Common myeloid progenitor, CD34-positive (primary cell): ENCODE results near the gene ANTXR2.
A peak's percentile ranks its signal among the peaks of the same experiment; 100 is the strongest.

Experiments used
- CTCF ChIA-PET: fragments of 350-600 bp; sonication (Branson Sonifier 250); formaldehyde crosslinking; loops from one replicate; lab custom pipeline; 2021; ENCODE audit warnings: antibody characterized with exemption; lab: Charles Lee
- POLR2A ChIA-PET: fragments of 350-600 bp; sonication (Branson Sonifier 250); formaldehyde crosslinking; loops from one replicate; lab custom pipeline; 2021; ENCODE audit warnings: antibody characterized with exemption; lab: Charles Lee
- DNase-seq, 3 donors: peaks; one replicate each; pipeline versions ENCODE4 v3.0.0 to v3.0.0-alpha.2; 2013
- H3K27ac ChIP-seq, 2 experiments: 1 replicate in 1 of 2; 2 replicates in 1 of 2; pipeline ENCODE4 v1.7.0; 2013; ENCODE audit warnings: inconsistent platforms in 2 of 2, low read length in 2 of 2, mild to moderate bottlenecking in 2 of 2, low read depth in 1 of 2, moderate library complexity in 1 of 2; ENCODE audit not compliant: severe bottlenecking in 2 of 2, insufficient read depth in 1 of 2, poor library complexity in 1 of 2
- H3K27me3 ChIP-seq, 5 experiments: replicated peaks in 2 of 5; 1 replicate in 3 of 5; 2 replicates in 2 of 5; pipeline versions ENCODE4 v1.6.1 to v1.7.0; 2013; ENCODE audit warnings: low read length in 4 of 5, mild to moderate bottlenecking in 2 of 5, moderate library complexity in 2 of 5, inconsistent platforms in 1 of 5; ENCODE audit not compliant: insufficient read depth in 5 of 5, control insufficient read depth in 4 of 5
- H3K36me3 ChIP-seq, 4 experiments: 1 replicate in 2 of 4; 2 replicates in 2 of 4; pipeline versions ENCODE4 v1.6.1 to v1.7.0; 2013; ENCODE audit warnings: low read length in 3 of 4, control low read depth in 1 of 4, mild to moderate bottlenecking in 1 of 4; ENCODE audit not compliant: control insufficient read depth in 4 of 4, insufficient read depth in 4 of 4
- H3K4me1 ChIP-seq, 4 experiments: 1 replicate in 3 of 4; 2 replicates in 1 of 4; pipeline versions ENCODE4 v1.6.1 to v1.7.1; 2013; ENCODE audit warnings: low read length in 3 of 4, mild to moderate bottlenecking in 3 of 4, control low read depth in 1 of 4, inconsistent platforms in 1 of 4, moderate library complexity in 1 of 4; ENCODE audit not compliant: control insufficient read depth in 4 of 4, insufficient read depth in 4 of 4; ENCODE audit errors: control extremely low read depth in 1 of 4
- H3K4me3 ChIP-seq, 7 experiments: 1 replicate in 4 of 7; 2 replicates in 3 of 7; pipeline versions ENCODE4 v1.5.1 to v1.7.0; 2013; ENCODE audit warnings: mild to moderate bottlenecking in 7 of 7, low read length in 6 of 7, moderate library complexity in 6 of 7, inconsistent platforms in 2 of 7, low read depth in 2 of 7, control low read depth in 1 of 7; ENCODE audit not compliant: insufficient read depth in 4 of 7, control insufficient read depth in 1 of 7; ENCODE audit errors: extremely low read depth in 1 of 7
- H3K9me3 ChIP-seq, 5 experiments: 1 replicate in 4 of 5; 2 replicates in 1 of 5; pipeline versions ENCODE4 v1.6.1 to v1.7.1; 2013; ENCODE audit warnings: low read length in 4 of 5, mild to moderate bottlenecking in 2 of 5, inconsistent platforms in 1 of 5, low read depth in 1 of 5, moderate library complexity in 1 of 5; ENCODE audit not compliant: control insufficient read depth in 4 of 5, insufficient read depth in 2 of 5; ENCODE audit errors: control extremely low read depth in 1 of 5
- WGBS: methylation state at CpG from one replicate; pipeline ENCODE4 v1.1.5; 2013; ENCODE audit not compliant: insufficient coverage; 5-methylcytosine and 5-hydroxymethylcytosine counted together

Gene ANTXR2

DNA sequence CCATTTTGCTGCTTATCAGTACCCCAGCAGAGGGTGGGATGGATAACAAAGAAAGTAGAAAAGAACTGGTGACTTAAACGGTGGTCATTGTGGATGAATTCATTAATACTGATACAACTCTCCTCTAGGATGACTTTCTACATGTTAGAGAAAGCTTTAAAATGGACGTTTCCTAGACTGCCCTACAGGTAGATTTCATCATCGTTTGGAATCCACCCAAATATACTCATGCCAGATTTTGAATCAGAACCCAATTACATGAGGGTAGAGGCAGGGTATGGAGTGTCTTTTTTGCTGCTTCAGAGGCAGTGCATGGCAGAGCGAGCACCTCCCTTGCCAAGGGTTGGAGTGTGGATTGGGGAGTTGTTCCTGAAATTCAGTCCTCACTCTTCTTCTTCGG is 13.3 kb upstream of the ANTXR2 start:
- 100% methylated on average over 1 of the region's 5 CpGs for WGBS
- ChIA-PET CTCF (no interaction called here), POLR2A (no interaction called here)
- no peaks in the 10 kb centered on the region for H3K27me3 ChIP-seq
- H3K27ac ChIP-seq, result no peak overlapping the region
- no peaks in the 10 kb centered on the region for H3K36me3 ChIP-seq
- DNase-seq, result no peak
- no peaks in the 10 kb centered on the region for H3K4me1 ChIP-seq
- H3K9me3 ChIP-seq, result peaks cover 0 to 2% (median 0%) of the 10 kb centered on the region in 5 experiments
- no peak overlapping the region for H3K4me3 ChIP-seq

DNA sequence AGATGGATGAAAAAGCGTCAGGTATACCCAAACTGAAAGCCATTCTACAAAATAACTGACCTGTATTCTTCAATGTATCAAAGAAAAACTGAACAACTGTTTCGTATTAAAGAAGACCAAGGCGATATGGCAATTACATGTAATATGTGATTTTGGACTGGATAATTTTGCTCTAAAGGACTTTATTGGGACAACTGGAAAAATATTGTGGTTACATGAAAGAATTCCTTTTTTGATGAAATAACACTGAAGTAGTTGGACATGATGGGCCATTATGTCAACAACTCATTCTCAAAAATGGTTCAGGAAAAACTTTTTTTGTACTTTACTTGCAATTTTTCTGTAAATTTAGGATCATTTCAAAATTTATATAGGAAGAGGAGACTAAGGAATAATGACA is 12.1 kb upstream of the ANTXR2 start:
- H3K27me3 ChIP-seq, result no peaks in the 10 kb centered on the region
- ChIA-PET CTCF (interaction anchor here (1.0 kb wide), 1 partner anchor 40 kb away, joined by 3 read pairs; no protein-coding TSS in a partner anchor), POLR2A (no interaction called here)
- H3K36me3 ChIP-seq, result no peaks in the 10 kb centered on the region
- DNase-seq, result no peak
- peaks cover 0 to 2% (median 0%) of the 10 kb centered on the region in 5 experiments for H3K9me3 ChIP-seq
- no peak overlapping the region for H3K4me3 ChIP-seq
- WGBS, result no CpG with 5 or more reads among the region's 3 CpGs
- peaks cover 2 to 5% (median 4%) of the 10 kb centered on the region in 4 experiments for H3K4me1 ChIP-seq
- H3K27ac ChIP-seq, result no peak overlapping the region

DNA sequence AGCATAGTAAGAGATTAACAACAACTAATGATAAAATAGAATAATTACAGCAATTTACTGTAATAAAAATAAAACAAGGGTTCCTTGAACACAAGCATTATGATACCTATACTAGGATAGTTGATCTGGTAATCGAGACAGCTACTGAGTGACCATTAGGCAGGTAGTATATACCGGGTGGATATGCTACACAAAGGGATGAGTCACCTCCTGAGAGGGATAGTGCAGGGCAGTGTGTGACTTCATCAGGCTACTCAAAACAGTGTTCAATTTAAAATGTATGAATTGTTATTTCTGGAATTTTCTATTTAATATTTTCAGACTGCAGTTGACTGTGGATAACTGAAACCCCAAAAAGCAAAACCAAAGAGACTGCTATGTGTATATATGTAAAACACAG is 9.7 kb upstream of the ANTXR2 start:
- POLR2A ChIA-PET, result no interaction called here
- CTCF ChIA-PET, result interaction anchor here (1.1 kb wide), 1 partner anchor 11 kb away, joined by 3 read pairs; no protein-coding TSS in a partner anchor

DNA sequence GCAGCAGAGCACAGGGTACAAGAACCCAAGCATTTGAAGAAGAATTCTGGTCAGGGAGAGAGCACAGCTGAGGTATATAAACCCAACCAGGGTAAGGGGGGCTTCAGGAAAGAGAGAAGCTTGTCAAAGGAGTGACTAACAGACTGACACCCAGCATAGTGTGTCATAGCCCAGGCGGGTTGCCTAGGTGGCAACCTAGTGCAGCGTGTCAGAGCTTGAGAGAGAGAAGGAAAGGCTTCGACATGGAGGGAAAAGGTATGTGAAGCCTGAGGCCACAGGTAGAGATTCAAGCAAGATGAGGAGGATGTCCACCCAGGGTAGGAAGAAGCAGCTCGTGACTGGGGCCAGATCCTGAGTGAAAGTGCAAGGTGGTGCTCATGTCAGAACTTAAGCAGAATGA is 8.5 kb upstream of the ANTXR2 start:
- ChIA-PET POLR2A (no interaction called here), CTCF (interaction anchor here (0.7 to 1.8 kb wide), 7 partner anchors 8 to 101 kb away, joined by 3 to 4 read pairs (median 3); partner anchors contain the start of gene ANTXR2)
- peaks cover 0 to 2% (median 0%) of the 10 kb centered on the region in 5 experiments for H3K9me3 ChIP-seq
- 94% methylated on average over 3 of the region's 4 CpGs for WGBS
- DNase-seq, result peak in 1 of 3 donors; percentile 40
- no peaks in the 10 kb centered on the region for H3K27me3 ChIP-seq
- H3K36me3 ChIP-seq, result no peaks in the 10 kb centered on the region
- H3K4me3 ChIP-seq, result no peak overlapping the region
- no peak overlapping the region for H3K27ac ChIP-seq
- H3K4me1 ChIP-seq, result peaks cover 23 to 41% (median 31%) of the 10 kb centered on the region in 4 experiments

More for the DNA sequence above, 9.7 kb upstream of the ANTXR2 start:
- Histone ChIP-seq H3K27ac (no peak overlapping the region), H3K36me3 (no peaks in the 10 kb centered on the region), H3K27me3 (no peaks in the 10 kb centered on the region), H3K9me3 (peaks cover 0 to 2% (median 0%) of the 10 kb centered on the region in 5 experiments), H3K4me1 (peaks cover 14 to 29% (median 27%) of the 10 kb centered on the region in 4 experiments), H3K4me3 (no peak overlapping the region)
- no peak for DNase-seq
- WGBS, result 100% methylated on average over 2 of the region's 2 CpGs

DNA sequence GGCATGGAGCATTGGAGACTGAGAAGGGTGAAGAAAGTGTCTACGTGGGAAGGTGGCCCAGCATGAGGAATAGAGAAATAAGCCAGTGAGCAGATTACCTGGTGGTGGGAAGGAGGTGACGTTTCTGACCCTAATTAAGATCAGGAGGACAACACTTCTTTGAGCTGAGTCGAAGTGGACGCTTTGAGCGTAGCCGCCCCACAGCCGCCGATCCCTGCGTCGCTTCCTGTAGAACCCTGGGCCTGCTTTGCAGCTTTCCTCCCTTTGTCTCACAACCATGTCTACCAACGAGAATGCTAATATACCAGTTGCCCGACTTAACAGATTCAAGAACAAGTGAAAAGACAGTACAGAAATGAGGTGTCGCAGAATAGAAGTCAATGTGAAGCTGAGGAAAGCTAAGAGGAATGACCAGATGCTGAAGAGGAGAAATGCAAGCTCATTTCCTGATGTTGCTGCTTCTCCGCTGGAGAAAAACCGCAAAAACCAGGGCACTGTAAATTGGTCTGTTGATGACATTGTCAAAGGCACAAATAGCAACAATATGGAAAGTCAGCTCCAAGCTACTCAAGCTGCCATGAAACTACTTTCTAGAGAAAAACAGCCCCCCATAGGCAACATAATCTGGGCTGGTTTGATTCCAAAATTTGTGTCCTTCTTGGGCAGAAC is 6.4 kb upstream of the ANTXR2 start:
- Histone ChIP-seq H3K9me3 (peaks cover 0 to 2% (median 0%) of the 10 kb centered on the region in 5 experiments), H3K36me3 (no peaks in the 10 kb centered on the region), H3K4me3 (peak overlapping the region in 6 of 7 experiments; percentile 41 to 76 (median 61)), H3K27me3 (no peaks in the 10 kb centered on the region), H3K4me1 (peaks cover 31 to 62% (median 51%) of the 10 kb centered on the region in 4 experiments), H3K27ac (peak overlapping the region; percentile 81 to 87)
- peak; percentile 85 to 96 (median 95) for DNase-seq
- ChIA-PET POLR2A (interaction anchor here (1.3 to 1.9 kb wide), 2 partner anchors 104 to 122 kb away, joined by 3 to 5 read pairs; no protein-coding TSS in a partner anchor), CTCF (interaction anchor here (0.6 to 3.7 kb wide), 10 partner anchors 12 to 108 kb away, joined by 4 to 25 read pairs (median 6); no protein-coding TSS in a partner anchor)
- 21% methylated on average over 6 of the region's 15 CpGs for WGBS

DNA sequence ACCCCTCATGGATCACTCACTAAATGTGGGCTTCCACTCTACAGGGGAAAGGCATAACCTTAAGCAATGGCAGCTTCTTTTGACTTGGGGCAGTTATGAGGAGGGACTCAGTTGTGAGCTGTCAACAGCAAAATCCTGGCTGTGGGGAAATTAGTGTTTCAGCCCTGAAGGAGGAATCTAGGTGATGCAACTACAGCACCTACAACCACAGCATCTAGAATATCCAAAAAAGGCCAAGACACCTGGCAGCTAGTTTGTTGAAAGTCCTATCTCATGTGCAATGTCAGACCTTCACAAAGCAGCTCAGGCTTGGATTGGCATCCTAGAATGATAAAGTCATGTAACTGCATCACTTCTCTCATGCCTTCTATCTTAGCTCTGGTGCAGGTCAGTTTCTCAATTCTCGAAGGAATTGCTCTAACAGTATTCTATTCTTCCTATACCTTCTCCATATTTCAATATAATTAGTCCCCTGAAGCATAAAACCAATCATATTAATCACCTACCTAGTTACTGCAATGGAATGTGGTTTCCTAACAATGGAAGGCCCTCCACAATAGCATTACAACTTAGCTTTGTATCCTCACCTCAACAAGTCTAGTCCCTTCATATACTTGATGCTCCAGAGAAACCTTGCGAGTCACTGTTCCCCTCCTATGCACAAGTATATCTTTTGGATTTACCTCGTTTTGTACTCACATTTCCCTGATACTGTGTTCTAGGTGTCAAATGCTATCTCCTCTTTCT is 5.5 kb upstream of the ANTXR2 start:
- ChIA-PET POLR2A (interaction anchor here (1.0 to 1.9 kb wide), 3 partner anchors 49 to 123 kb away, joined by 3 to 5 read pairs (median 3); no protein-coding TSS in a partner anchor), CTCF (interaction anchor here (0.6 to 3.7 kb wide), 11 partner anchors 11 to 104 kb away, joined by 3 to 25 read pairs (median 5); no protein-coding TSS in a partner anchor)
- Histone ChIP-seq H3K27ac (peak overlapping the region; percentile 81 to 87), H3K27me3 (no peaks in the 10 kb centered on the region), H3K4me3 (peak overlapping the region in 6 of 7 experiments; percentile 40 to 76 (median 61)), H3K9me3 (peaks cover 0 to 2% (median 0%) of the 10 kb centered on the region in 5 experiments), H3K36me3 (no peaks in the 10 kb centered on the region), H3K4me1 (peaks cover 37 to 70% (median 60%) of the 10 kb centered on the region in 4 experiments)
- 70% methylated on average over 3 of the region's 3 CpGs for WGBS
- DNase-seq, result no peak
